GM18861 (cell line): ENCODE measurements around the gene CD14.
"Not testable (repeated sequence)": the region's sequence is repeated elsewhere in the genome, so short reads cannot be mapped to it uniquely, and the experiment has no call there.

Source experiments
- ATAC-seq: cut with Tn5 transposase; IDR thresholded peaks from one replicate; pipeline ENCODE4 v1.9.1; 2021; ENCODE audit not compliant: unreplicated experiment

The CD14 gene

GRCh38 chr5:140633021-140633471 lies at the start of gene CD14:
CD14 (minus strand) TSS chr5:140633175; CDS start chr5:140633071, 104 bp downstream.
- peak; percentile 5 for ATAC-seq

GRCh38 chr5:140678993-140679392 lies 46.0 kb upstream of the CD14 start:
- ATAC-seq: no peak

GRCh38 chr5:140677947-140678346 lies 45.0 kb upstream of the CD14 start:
- no peak for ATAC-seq

GRCh38 chr5:140674629-140675028 lies 41.7 kb upstream of the CD14 start:
- no peak for ATAC-seq

GRCh38 chr5:140674211-140674610 lies 41.2 kb upstream of the CD14 start:
- ATAC-seq: no peak

GRCh38 chr5:140673187-140673976 lies 40.4 kb upstream of the CD14 start, which contains the start of gene DND1:
DND1 (minus strand) TSS chr5:140673576; CDS start chr5:140673542, 34 bp downstream.
- ATAC-seq: no peak

GRCh38 chr5:140672455-140673186 lies 39.6 kb upstream of the CD14 start:
- ATAC-seq: no peak

GRCh38 chr5:140671472-140672125 lies 38.6 kb upstream of the CD14 start:
- ATAC-seq: no peak

- ATAC-seq: not testable (repeated sequence)
Observed at GRCh38 chr5:140671035-140671434, 38.1 kb upstream of the CD14 start.

GRCh38 chr5:140664359-140665119 lies 31.6 kb upstream of the CD14 start, which contains the start of gene WDR55:
WDR55 (plus strand) TSS chr5:140664904; CDS start chr5:140664913, 9 bp downstream.
- ATAC-seq: peak; percentile 91

GRCh38 chr5:140664030-140664358 lies 31.0 kb upstream of the CD14 start:
- no peak for ATAC-seq

GRCh38 chr5:140660371-140660770 lies 27.4 kb upstream of the CD14 start:
- ATAC-seq: not testable (repeated sequence)

- ATAC-seq: no peak
Observed at GRCh38 chr5:140658870-140659269, 25.9 kb upstream of the CD14 start.

GRCh38 chr5:140647042-140647419 lies 14.1 kb upstream of the CD14 start:
- ATAC-seq: peak; percentile 14

GRCh38 chr5:140642718-140643117 lies 9.7 kb upstream of the CD14 start:
- no peak for ATAC-seq

- ATAC-seq: no peak
Observed at GRCh38 chr5:140641716-140642115, 8.7 kb upstream of the CD14 start.

GRCh38 chr5:140639148-140639981 lies 6.4 kb upstream of the CD14 start, which contains the start of gene TMCO6:
TMCO6 (plus strand) TSS chr5:140639451; CDS start chr5:140639528, 77 bp downstream.
- ATAC-seq: peak; percentile 82

GRCh38 chr5:140638898-140639147 lies 5.8 kb upstream of the CD14 start:
- not testable (repeated sequence) for ATAC-seq

- no peak for ATAC-seq
Observed at GRCh38 chr5:140637371-140638100, 4.6 kb upstream of the CD14 start.
